NCI-H2196 treated with DMSO at 0.1 percent for 48 hours (cell line): Measurements from ENCODE around the gene SHANK2.

ENCODE experiments used
- DNase-seq: peaks from one replicate; lab custom pipeline; 2025; ENCODE audit not compliant: unreplicated experiment; lab: John Stamatoyannopoulos, UW

SHANK2 gene

GRCh38 chr11:71203681-71204080 is 48.7 kb downstream of the SHANK2 start:
- no peak for DNase-seq

- DNase-seq: no peak
Measured at GRCh38 chr11:71202966-71203365, 49.4 kb downstream of the SHANK2 start.

GRCh38 chr11:71202598-71202944 is 49.8 kb downstream of the SHANK2 start:
- DNase-seq: no peak
